Common myeloid progenitor, CD34-positive (primary cell): ENCODE data around the gene GRB2.
A peak's percentile ranks its signal among the peaks of the same experiment; 100 is the strongest.

Experiments used
- CTCF ChIA-PET: fragments of 350-600 bp; sonication (Branson Sonifier 250); formaldehyde crosslinking; loops from one replicate; lab custom pipeline; 2021; ENCODE audit warnings: antibody characterized with exemption; lab: Charles Lee
- POLR2A ChIA-PET: fragments of 350-600 bp; sonication (Branson Sonifier 250); formaldehyde crosslinking; loops from one replicate; lab custom pipeline; 2021; ENCODE audit warnings: antibody characterized with exemption; lab: Charles Lee
- DNase-seq, 3 donors: peaks; one replicate each; pipeline versions ENCODE4 v3.0.0 to v3.0.0-alpha.2; 2013
- H3K27ac ChIP-seq, 2 experiments: 1 replicate in 1 of 2; 2 replicates in 1 of 2; pipeline ENCODE4 v1.7.0; 2013; ENCODE audit warnings: inconsistent platforms in 2 of 2, low read length in 2 of 2, mild to moderate bottlenecking in 2 of 2, low read depth in 1 of 2, moderate library complexity in 1 of 2; ENCODE audit not compliant: severe bottlenecking in 2 of 2, insufficient read depth in 1 of 2, poor library complexity in 1 of 2
- H3K27me3 ChIP-seq, 5 experiments: replicated peaks in 2 of 5; 1 replicate in 3 of 5; 2 replicates in 2 of 5; pipeline versions ENCODE4 v1.6.1 to v1.7.0; 2013; ENCODE audit warnings: low read length in 4 of 5, mild to moderate bottlenecking in 2 of 5, moderate library complexity in 2 of 5, inconsistent platforms in 1 of 5; ENCODE audit not compliant: insufficient read depth in 5 of 5, control insufficient read depth in 4 of 5
- H3K36me3 ChIP-seq, 4 experiments: 1 replicate in 2 of 4; 2 replicates in 2 of 4; pipeline versions ENCODE4 v1.6.1 to v1.7.0; 2013; ENCODE audit warnings: low read length in 3 of 4, control low read depth in 1 of 4, mild to moderate bottlenecking in 1 of 4; ENCODE audit not compliant: control insufficient read depth in 4 of 4, insufficient read depth in 4 of 4
- H3K4me1 ChIP-seq, 4 experiments: 1 replicate in 3 of 4; 2 replicates in 1 of 4; pipeline versions ENCODE4 v1.6.1 to v1.7.1; 2013; ENCODE audit warnings: low read length in 3 of 4, mild to moderate bottlenecking in 3 of 4, control low read depth in 1 of 4, inconsistent platforms in 1 of 4, moderate library complexity in 1 of 4; ENCODE audit not compliant: control insufficient read depth in 4 of 4, insufficient read depth in 4 of 4; ENCODE audit errors: control extremely low read depth in 1 of 4
- H3K4me3 ChIP-seq, 7 experiments: 1 replicate in 4 of 7; 2 replicates in 3 of 7; pipeline versions ENCODE4 v1.5.1 to v1.7.0; 2013; ENCODE audit warnings: mild to moderate bottlenecking in 7 of 7, low read length in 6 of 7, moderate library complexity in 6 of 7, inconsistent platforms in 2 of 7, low read depth in 2 of 7, control low read depth in 1 of 7; ENCODE audit not compliant: insufficient read depth in 4 of 7, control insufficient read depth in 1 of 7; ENCODE audit errors: extremely low read depth in 1 of 7
- H3K9me3 ChIP-seq, 5 experiments: 1 replicate in 4 of 5; 2 replicates in 1 of 5; pipeline versions ENCODE4 v1.6.1 to v1.7.1; 2013; ENCODE audit warnings: low read length in 4 of 5, mild to moderate bottlenecking in 2 of 5, inconsistent platforms in 1 of 5, low read depth in 1 of 5, moderate library complexity in 1 of 5; ENCODE audit not compliant: control insufficient read depth in 4 of 5, insufficient read depth in 2 of 5; ENCODE audit errors: control extremely low read depth in 1 of 5
- WGBS: methylation state at CpG from one replicate; pipeline ENCODE4 v1.1.5; 2013; ENCODE audit not compliant: insufficient coverage; 5-methylcytosine and 5-hydroxymethylcytosine counted together

GRB2 gene

GRCh38 chr17:75361996-75362395 is 43.5 kb downstream of the GRB2 start:
- no peak overlapping the region for H3K27ac ChIP-seq

GRCh38 chr17:75361344-75361743 is 44.1 kb downstream of the GRB2 start:
- Histone ChIP-seq H3K27me3 (no peaks in the 10 kb centered on the region), H3K9me3 (no peaks in the 10 kb centered on the region), H3K27ac (no peak overlapping the region), H3K36me3 (peaks cover 0 to 8% (median 1%) of the 10 kb centered on the region in 4 experiments), H3K4me1 (peaks cover 23 to 69% (median 43%) of the 10 kb centered on the region in 4 experiments), H3K4me3 (no peak overlapping the region)
- no peak for DNase-seq
- ChIA-PET CTCF (interaction anchor here (1.0 to 1.1 kb wide), 2 partner anchors 12 to 38 kb away, joined by 3 read pairs; no protein-coding TSS in a partner anchor), POLR2A (no interaction called here)
- WGBS = 0% methylated on average over 2 of the region's 3 CpGs

More at GRCh38 chr17:75361996-75362395, 43.5 kb downstream of the GRB2 start:
- no peaks in the 10 kb centered on the region for H3K27me3 ChIP-seq
- no peaks in the 10 kb centered on the region for H3K9me3 ChIP-seq
- WGBS = no CpG with 5 or more reads among the region's 2 CpGs
- H3K4me3 ChIP-seq = no peak overlapping the region
- POLR2A ChIA-PET = no interaction called here
- DNase-seq = no peak
- CTCF ChIA-PET = interaction anchor here (1.5 kb wide), 1 partner anchor 14 kb away, joined by 6 read pairs; no protein-coding TSS in a partner anchor
- peaks cover 0 to 2% (median 0%) of the 10 kb centered on the region in 4 experiments for H3K36me3 ChIP-seq
- H3K4me1 ChIP-seq = peaks cover 21 to 63% (median 42%) of the 10 kb centered on the region in 4 experiments

- Histone ChIP-seq H3K36me3 (peaks cover 0 to 19% (median 1%) of the 10 kb centered on the region in 4 experiments), H3K9me3 (peaks cover 0 to 5% (median 0%) of the 10 kb centered on the region in 5 experiments), H3K4me3 (no peak overlapping the region), H3K27me3 (no peaks in the 10 kb centered on the region), H3K27ac (no peak overlapping the region), H3K4me1 (peaks cover 17 to 41% (median 30%) of the 10 kb centered on the region in 4 experiments)
- no peak for DNase-seq
- 89% methylated on average over 5 of the region's 9 CpGs for WGBS
- ChIA-PET POLR2A (no interaction called here), CTCF (interaction anchor here (0.7 to 2.4 kb wide), 3 partner anchors 9 to 33 kb away, joined by 3 to 10 read pairs (median 3); no protein-coding TSS in a partner anchor)
These were observed 49.1 kb downstream of the GRB2 start for GRCh38 chr17:75356260-75356937.

GRCh38 chr17:75353176-75353575 is 52.3 kb downstream of the GRB2 start:
- no peak for DNase-seq
- H3K27me3 ChIP-seq = no peaks in the 10 kb centered on the region
- ChIA-PET CTCF (no interaction called here), POLR2A (no interaction called here)
- 98% methylated on average over 7 of the region's 8 CpGs for whole genome bisulfite sequencing
- peaks cover 0 to 19% (median 1%) of the 10 kb centered on the region in 4 experiments for H3K36me3 ChIP-seq
- H3K27ac ChIP-seq = no peak overlapping the region
- peaks cover 17 to 50% (median 36%) of the 10 kb centered on the region in 4 experiments for H3K4me1 ChIP-seq
- peaks cover 0 to 5% (median 0%) of the 10 kb centered on the region in 5 experiments for H3K9me3 ChIP-seq
- no peak overlapping the region for H3K4me3 ChIP-seq

- peak overlapping the region in 1 of 2 experiments; percentile 9 for H3K27ac ChIP-seq
- peaks cover 0 to 19% (median 1%) of the 10 kb centered on the region in 4 experiments for H3K36me3 ChIP-seq
- peaks cover 0 to 5% (median 0%) of the 10 kb centered on the region in 5 experiments for H3K9me3 ChIP-seq
- no peaks in the 10 kb centered on the region for H3K27me3 ChIP-seq
- POLR2A ChIA-PET = interaction anchor here (0.6 kb wide), 1 partner anchor 59 kb away, joined by 4 read pairs; no protein-coding TSS in a partner anchor
- 43% methylated on average over 4 of the region's 7 CpGs for WGBS
- CTCF ChIA-PET = interaction anchor here (0.6 to 1.1 kb wide), 3 partner anchors 14 to 28 kb away, joined by 3 read pairs; no protein-coding TSS in a partner anchor
- peak overlapping the region in 1 of 7 experiments; percentile 42 for H3K4me3 ChIP-seq
- H3K4me1 ChIP-seq = peaks cover 25 to 60% (median 46%) of the 10 kb centered on the region in 4 experiments
- DNase-seq = peak in 1 of 3 donors; percentile 47
These were observed 53.4 kb downstream of the GRB2 start for GRCh38 chr17:75352079-75352569.

- Histone ChIP-seq H3K4me3 (no peak overlapping the region), H3K27me3 (no peaks in the 10 kb centered on the region), H3K4me1 (peaks cover 27 to 74% (median 52%) of the 10 kb centered on the region in 4 experiments), H3K9me3 (peaks cover 0 to 5% (median 0%) of the 10 kb centered on the region in 5 experiments), H3K36me3 (peaks cover 0 to 9% (median 0%) of the 10 kb centered on the region in 4 experiments), H3K27ac (no peak overlapping the region)
- POLR2A ChIA-PET = no interaction called here
- 100% methylated on average over 9 of the region's 9 CpGs for WGBS
- CTCF ChIA-PET = interaction anchor here (1.2 kb wide), 1 partner anchor 19 kb away, joined by 3 read pairs; no protein-coding TSS in a partner anchor
- no peak for DNase-seq
These were observed 54.8 kb downstream of the GRB2 start for GRCh38 chr17:75350706-75351105.
